Fibroblast of upper back skin (primary cell): ENCODE measurements around the gene KRTAP5-7.
"Not testable (repeated sequence)": the region's sequence is repeated elsewhere in the genome, so short reads cannot be mapped to it uniquely, and the experiment has no call there.

Experiments
- DNase-seq: peaks from one replicate; pipeline ENCODE4 v3.0.0-alpha.2; 2013

The KRTAP5-7 gene

DNA sequence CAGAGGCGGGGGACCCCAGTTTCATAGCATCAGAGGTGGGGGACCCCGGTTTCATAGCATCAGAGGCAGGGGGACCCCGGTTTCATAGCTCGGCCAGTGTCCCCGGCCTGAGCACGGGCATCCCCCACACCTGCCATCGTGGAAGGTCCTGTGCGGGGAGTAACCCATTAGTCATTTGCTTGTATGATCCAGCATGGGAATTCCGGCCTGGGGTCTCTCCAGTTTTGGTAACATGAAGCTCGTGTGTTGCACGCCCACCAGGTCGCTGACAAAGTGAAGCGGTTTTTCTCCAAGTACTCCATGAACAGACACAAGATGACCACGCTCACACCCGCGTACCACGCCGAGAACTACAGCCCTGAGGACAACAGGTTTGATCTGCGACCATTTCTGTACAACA lies 29.0 kb upstream of the KRTAP5-7 start:
- DNase-seq: no peak

DNA sequence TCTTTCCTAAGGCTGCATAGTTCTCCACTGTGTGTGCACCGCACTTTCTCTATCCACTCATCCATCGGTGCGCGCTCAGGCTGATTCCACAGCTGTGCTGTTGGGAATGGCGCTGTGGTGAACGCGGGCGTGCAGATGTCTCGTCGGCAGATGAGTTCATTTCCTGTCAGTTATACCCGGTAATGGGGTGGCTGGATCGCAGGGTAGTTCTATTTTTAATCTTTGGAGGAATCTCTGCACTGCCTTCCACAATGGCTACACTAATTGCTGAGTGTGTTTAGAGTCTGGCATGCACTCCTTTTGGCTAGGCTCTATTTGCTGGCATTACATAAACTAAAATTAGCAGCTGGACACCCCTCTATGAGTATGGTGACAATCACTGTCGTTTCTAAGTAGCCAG lies 27.9 kb upstream of the KRTAP5-7 start:
- DNase-seq: peak; percentile 34

DNA sequence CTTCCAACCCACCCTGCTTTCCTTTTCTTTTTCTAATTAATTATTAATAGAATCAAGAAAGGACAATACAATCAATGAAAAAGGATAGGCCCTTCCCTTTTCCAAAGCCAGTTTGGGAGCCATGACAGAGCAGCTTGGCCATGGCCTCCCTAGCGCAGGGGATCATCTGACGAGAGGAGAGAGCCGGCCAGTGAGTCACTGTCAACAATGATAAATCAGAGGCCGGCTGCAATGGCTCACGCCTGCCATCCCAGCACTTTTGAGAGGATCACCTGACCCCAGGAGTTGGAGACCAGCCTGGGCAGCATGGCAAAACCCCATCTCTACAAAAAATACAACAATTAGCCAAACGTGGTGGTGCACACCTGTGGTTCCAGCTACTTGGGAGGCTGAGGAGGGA lies 27.5 kb upstream of the KRTAP5-7 start:
- no peak for DNase-seq

DNA sequence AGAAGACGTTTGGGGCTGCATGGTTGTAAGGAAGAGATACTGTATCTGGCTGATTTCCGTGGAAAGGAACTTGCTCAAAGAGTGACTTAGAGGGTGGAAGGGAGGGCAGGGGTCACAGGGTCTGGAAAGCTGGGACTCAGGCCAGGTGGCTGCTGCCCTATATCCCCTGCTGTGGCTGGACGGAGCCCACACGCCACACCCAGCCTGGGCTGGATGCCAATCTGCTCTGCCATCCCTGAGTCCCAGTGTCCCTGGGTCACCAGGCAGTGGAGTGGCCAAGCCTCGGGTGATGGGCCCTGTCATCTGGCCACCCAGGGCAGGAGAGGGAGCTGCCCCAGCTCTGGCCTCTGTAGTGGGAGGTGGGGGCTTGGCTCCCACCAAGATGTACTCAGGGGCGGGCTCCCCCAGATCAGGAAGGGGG lies 26.5 kb upstream of the KRTAP5-7 start:
- DNase-seq: no peak

DNA sequence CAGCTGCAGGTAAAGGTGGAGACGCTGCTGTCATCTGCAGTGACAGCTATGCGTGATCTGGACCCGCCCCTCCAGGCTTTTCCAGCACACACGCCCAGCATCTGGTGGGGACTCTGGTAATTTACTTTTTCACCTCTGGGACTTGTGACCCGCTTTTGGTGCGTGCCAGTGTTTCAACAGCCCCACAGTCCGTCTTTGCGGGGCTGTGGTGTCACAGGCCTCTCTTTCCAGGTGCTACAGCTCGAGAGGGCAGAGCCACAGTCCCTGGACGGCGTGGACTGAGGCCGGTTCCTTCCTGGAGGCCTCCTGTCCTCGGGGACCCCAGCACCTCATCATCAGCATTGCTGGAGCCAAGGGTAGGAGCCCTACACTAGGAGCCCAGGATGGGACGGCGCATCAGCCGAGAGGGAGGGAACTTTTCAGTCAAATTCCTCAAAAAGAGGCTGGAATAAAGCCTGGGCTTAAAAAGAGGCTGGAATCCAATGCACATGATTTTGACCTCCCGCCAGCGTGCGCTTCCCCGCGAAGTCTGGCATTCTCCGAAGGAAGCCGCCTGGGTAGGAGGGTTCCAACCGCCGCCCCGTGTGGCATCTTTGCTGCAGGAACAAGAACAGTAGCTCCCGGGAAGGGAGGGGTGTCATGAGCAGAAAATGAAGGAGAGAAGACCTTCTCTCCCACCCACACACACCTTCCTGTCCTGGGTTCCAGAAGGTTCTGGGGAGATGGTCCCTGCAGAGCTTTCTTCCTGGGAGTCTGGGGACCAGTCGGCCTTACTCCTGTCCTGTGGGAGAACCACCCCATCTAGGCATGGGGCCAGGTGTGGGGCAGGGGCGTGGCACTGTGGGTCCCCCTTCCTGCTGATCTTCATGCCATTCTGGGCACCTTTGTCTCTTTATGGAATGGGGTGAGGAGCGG lies 25.7 kb upstream of the KRTAP5-7 start:
- DNase-seq: no peak

DNA sequence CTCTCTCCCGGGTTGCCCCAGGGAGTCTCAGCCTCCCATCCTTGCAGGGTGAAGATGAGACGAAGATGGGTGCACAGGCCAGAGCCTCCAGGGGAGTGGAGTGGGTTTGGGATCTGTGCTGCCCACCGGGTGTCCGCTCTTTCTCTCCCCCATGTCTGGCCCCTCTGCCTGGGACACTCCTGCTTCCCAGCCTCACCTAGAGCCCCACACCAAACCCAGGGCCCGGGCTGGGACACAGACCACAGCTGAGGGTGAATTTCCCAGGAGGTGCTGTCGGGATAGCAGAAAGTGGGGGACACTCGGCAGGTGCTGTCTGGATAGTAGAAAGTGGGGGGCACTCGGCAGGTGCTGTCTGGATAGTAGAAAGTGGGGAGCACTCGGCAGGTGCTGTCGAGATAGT lies 25.0 kb upstream of the KRTAP5-7 start:
- DNase-seq: no peak

DNA sequence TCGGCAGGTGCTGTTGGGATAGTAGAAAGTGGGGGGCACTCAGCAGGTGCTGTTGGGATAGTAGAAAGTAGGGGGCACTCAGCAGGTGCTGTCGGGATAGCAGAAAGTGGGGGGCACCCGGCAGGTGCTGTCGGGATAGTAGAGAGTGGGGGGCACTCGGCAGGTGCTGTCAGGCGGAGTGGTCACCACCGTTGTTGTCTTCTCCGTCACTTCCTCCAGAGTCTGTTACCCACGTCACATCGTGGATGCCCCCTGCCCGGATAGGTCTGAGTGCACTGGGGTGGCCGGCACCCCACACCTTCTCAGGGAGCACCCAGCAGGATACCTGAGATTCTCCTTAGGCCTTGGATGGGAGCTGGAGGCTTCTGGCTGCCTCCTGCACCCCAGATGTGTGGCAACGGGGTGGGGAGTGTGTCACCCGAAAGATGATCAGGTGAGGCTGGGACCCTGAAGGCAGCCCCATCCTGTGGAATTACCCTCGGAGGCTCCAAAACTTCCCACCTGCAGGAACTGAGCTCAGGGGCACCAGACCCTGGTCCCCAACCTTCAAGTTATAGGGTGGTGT lies 24.1 kb upstream of the KRTAP5-7 start:
- no peak for DNase-seq

DNA sequence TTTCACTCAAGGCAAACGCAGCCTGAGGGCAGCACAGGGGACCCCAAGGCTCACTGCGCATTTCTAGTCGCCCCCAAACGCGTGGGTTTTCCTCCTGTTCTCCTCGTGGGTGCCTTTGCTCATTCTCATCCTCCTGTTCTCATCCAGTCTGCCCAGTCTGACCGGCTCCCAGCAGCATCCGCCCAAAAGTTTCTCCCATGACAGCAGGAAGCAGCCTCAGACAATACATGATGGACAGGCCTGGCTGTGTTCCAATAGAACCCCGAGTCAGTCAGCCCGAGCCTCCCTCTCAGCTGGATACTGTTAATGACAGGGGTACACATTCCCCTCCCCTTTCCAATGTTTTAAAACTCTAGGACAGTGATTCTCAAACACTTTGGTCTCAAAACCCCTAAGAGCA lies 22.5 kb upstream of the KRTAP5-7 start:
- no peak for DNase-seq

DNA sequence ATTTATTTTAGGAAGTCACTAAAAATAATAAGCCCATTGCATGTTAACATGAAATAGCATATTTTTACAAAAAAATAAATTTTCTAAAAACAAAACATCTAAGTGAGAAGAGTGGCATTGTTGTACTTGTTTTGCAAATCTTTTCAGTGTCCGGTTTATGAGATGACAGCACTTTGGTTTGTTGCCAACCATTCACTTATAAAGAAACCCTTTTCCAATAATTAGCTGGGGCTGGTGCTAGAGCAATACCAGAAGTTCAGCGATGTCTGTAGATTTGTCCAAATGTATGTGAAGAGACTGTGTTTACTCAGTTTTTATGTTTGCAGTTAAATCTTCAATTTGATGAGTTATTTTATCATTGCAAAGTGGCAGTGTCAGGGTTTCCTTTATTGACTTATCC lies 22.1 kb upstream of the KRTAP5-7 start:
- no peak for DNase-seq

DNA sequence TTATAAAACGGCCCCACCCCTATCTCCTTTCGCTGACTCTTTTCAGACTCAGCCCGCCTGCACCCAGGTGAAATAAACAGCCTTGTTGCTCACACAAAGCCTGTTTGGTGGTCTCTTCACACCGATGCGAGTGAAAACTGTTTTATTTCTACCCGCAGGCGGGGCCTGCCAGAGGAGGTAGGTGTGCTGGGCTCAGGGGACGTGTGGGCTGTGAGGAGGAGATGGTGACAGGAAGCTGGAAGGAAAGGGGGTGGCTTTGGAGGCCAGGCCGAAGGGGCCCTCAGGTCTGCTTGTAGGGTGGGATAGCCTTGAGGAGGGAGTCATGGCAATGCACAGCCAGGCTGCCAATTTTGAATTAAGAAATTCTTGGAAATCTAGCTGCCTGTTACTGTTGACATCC lies 21.3 kb upstream of the KRTAP5-7 start:
- DNase-seq: no peak

DNA sequence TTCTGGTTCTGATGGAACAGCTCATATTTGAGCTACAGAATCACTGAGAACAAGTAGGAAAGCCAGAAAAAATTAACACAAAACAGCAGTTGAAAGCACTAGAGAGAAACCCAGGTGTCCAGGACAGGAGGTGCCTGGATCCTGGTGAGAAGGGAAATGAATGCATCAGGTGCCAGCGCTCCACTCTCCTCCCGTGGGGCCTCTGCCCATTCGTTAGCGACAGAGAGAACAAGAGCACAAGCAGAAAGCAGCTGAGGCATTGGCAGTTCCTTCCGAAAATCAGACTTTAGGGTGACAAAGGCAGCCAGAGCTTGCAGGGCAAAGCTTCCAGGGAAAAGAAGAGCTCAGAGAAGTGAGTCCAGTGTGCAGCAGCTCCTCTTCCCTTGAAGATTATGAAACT lies 20.0 kb upstream of the KRTAP5-7 start:
- no peak for DNase-seq

DNA sequence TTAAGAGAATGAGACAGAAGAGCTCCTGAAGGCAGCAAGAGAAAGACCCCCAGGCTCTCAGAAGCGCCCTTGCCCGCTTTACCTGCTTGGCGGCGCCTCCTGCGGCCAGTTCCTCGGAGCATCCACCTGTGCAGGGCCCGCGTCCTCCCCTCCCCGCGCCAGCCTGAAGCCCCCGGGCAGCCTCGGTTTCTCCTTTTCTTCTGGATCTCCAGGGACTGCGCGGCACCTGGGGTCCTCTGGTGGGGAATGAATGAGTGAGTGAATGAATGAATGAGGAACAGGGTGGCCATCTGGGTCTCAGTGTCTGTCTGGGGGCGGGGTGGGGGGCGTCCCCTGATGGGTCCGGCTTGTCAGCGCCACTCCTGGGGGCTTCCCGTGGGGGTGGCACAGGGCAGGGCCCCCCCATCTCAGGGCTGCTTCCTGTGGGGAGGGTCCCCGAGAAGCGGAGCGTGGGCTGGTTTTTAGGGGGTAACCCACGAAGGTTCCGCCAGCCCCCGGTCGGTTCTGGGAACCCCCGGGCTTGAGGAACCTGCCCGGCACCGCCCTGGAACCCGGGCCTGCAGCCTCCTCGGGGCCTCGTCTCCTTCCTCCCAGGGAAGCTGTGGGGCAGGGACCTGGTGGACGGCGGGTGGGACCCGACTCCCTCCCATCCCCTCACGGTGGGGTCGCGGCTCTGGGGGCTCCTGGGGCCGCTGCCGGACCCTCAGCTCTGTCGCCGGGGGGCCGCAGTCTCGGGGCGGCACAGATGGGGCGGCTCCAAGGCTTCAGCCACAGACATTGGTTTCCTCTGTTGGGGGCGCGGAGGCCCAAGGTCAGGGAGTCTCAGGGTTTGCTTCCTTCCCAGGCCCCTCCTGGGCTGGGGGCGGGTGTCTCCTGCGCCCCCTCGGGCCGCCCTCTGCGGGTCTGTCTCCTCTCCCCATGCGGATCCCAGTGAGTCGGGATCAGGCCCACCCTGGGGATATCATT lies 8.3 kb upstream of the KRTAP5-7 start:
- no peak for DNase-seq

DNA sequence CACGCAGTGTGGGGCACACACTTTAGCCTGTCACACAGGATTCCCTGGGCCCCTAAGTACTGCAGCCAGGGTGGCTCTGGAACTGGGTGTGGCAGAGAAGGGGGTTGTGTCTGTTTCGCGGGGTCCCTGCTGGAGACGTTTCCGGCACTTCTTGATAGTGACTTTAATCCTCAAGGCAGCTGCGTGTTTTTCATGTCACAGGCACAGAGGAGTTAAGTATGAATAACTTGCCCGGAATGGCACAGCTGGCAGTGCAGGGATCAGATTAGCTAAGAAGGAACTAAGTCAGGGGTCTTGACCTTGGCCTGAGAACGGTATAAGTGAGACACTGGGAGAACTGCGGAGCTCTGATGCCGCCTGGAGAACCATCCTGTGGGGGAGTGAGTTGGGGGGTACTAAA lies 7.5 kb upstream of the KRTAP5-7 start:
- no peak for DNase-seq

DNA sequence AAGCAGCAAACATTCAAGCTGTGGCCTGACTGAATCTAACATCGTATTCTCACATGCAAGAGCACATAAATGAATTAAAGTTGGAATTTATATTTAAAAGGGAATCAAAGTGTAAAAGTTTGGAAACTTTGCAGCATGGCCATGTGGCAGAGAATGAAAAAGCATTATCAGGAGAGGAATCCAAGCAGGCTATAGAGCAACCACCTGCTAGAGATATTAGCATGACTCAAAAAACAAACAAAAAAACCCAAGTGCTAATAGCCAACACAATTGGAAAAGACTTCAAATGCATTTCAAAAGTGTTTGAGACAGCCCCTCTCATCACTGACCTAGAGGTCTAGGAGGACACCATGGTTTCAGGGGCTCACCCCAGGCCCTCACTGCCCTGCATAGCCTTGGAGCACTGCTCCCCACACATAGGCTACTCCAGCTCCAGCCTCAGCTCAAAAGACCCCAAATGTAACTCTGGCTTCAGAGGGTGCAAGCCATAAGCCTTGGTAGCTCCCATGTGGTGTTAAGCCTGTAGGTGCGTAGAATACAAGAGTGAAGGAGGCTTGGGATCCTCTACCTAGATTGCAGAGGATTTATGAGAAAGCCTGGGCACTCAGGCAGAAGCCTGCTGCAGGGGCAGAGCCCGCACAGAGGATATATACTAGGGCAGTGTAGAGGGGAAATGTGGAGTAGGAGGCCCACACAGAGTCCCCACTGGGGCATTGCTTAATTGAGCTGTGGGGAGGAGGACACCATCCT lies 1.7 kb upstream of the KRTAP5-7 start:
- no peak for DNase-seq

DNA sequence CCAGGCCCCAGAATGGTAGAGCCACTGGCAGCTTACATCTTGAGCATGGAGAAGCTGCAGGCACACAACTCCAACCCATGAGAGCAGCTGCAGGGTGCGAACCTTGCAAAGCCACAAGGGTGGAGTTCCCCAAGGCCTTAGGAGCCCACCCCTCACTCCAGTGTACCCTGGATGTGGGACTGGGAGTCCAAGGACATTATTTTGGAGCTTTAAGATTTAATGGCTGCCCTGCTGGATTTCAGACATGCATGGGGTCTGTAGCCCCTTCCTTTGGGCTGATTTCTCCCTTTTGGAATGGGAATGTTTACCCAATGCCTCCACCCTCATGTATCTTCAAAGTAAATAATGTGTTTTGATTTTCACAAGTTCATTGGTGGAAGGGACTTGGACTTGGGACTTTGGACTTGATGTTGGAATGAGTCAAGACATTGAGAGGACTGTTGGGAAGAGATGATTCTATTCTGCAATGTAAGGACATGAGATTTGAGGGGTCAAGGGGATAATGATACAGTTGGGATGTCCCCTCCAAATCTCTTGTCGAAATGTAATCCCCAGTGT lies 1.1 kb upstream of the KRTAP5-7 start:
- no peak for DNase-seq

DNA sequence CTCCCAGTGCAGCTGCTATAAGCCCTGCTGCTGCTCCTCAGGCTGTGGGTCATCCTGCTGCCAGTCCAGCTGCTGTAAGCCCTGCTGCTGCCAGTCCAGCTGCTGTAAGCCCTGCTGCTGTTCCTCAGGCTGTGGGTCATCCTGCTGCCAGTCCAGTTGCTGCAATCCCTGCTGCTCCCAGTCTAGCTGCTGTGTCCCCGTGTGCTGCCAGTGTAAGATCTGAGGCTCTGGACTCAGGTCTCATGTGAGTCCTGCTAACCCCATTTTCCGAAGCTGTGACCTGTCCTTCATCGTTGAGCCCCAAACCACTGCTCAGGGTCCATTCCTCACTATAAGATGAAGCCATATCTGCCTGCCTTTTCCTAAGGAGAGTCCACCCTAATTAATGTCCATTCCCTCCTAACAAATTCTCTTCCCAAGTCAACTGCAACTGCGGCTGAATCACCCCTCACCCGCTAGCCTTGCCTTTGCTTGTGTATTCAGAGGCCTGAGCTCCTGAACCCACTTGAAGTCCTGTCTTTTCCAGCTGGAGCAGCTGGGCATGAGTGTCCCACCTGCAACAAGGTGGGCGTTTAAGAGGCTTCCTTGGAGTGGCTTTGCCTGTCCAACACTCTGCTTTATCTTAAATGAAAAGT lies 626 bp downstream of the KRTAP5-7 start:
- no peak for DNase-seq

DNA sequence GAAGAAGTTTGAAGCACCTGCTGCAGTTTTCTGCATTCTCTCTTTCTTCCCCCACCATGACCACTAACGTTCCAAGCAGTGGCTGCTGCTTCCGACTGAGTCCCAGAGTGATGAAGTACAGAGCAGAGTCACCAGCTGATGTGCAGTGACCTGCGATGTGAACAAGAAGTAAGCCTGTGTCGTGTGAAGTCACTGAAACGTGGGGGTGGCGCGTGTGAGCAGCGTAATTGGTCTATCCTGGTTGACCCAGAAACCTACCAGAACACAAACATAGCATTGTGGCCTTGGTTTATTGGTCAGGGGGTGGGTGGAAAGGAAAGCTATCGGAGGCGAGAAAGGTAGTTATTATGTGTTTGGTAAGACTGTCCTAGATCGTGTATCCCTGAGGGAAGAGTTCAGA lies 3.5 kb downstream of the KRTAP5-7 start:
- no peak for DNase-seq

DNA sequence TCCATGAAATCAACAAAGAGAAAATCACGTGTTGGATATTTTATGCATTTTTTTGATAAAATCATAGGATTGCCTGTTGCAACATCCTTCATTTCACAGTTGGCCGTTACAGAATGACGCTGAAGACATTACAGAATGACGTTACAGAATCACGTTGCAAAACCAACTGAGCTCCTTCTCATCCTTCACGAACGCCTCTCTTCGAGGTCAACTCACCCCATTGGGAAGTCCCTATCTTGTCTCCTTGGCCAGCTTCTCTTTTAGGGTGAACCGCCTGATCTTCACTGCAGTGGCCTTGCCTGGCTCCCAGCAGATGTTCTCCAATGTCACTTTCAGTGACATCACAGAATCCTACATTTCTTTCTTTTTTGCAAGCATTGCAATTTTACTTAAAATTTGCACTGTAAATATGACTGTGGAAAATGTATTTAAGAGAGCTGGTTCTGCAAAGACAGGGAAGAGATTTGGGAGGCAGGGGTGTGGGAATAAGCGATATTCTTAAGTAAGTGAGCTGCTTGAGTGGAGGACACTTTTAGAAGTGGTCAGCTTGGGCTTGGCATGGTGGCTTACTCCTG lies 5.1 kb downstream of the KRTAP5-7 start:
- no peak for DNase-seq

DNA sequence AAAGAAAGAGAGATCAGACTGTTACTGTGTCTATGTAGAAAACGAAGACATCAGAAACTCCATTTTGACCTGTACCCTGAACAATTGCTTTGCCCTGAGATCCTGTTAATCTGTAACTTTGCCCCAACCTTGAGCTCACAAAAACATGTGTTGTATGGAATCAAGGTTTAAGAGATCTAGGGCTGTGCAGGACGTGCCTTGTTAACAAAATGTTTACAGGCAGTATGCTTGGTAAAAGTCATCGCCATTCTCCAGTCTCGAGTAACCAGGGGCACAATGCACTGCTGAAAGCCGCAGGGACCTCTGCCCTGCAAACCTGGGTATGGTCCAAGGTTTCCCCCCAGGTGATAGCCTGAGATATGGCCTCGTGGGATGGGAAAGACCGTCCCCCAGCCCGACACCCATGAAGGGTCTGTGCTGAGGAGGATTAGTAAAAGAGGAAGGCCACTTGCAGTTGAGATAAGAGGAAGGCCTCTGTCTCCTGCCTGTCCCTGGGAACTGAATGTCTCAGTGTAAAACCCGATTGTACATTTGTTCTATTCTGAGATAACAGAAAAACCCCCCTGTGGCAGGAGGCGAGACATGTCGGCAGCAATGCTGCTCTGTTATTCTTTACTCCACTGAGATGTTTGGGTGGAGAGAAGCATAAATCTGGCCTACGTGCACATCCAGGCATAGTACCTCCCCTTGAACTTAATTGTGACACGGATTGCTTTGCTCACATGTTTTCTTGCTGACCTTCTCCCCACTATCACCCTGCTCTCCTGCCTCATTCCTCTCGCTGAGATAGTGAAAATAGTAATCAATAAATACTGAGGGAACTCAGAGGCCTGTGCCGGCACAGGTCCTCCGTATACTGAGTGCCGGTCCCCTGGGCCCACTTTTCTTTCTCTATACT lies 7.9 kb downstream of the KRTAP5-7 start:
- not testable (repeated sequence) for DNase-seq

DNA sequence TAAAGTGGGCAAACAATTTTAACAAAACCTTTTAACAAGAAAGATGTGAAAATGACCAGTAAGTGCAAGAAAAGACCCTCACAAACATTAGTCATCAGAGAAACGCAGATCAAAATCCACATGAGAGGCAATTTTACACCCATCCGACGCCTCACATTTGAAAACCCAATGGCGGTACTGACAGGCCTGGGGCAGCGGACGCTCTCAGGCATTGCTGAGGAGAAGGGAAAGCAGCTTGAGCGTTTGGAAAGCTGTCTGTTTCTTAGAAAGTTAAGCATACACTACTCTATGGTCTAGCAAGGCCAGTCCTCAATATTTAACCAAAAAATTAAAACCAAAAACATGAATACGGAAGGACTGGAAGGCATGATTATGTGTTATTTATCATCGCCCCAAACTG lies 8.8 kb downstream of the KRTAP5-7 start:
- no peak for DNase-seq
